Natural killer cell (primary cell): Measurements from ENCODE around the gene GUCY2C. TPM values are rescaled to one million over a fixed set of nuclear protein-coding genes. Genes with fewer than 3 reads are reported as not detected.

ENCODE experiments used
- ATAC-seq, 3 donors: fragments of 150-1000 bp in 2 of 3; fragments of 200-7000 bp in 1 of 3; cut with Tn5 transposase; 1 replicate in 1 of 3; 2 replicates in 2 of 3; pipeline ENCODE4 v1.10.0; 2021; ENCODE audit warnings: mild to moderate bottlenecking in 2 of 3, moderate library complexity in 2 of 3
- DNase-seq, 2 donors: peaks; one replicate each; pipeline versions ENCODE4 v3.0.0 to v3.0.0-alpha.2; 2013 to 2021; ENCODE audit warnings: mixed read lengths in 1 of 2
- H3K27ac ChIP-seq: one replicate; pipeline ENCODE4 v1.5.1; 2013; ENCODE audit warnings: mild to moderate bottlenecking, low read length
- H3K27me3 ChIP-seq: one replicate; pipeline ENCODE4 v1.6.1; 2013; ENCODE audit warnings: low read length; ENCODE audit not compliant: control insufficient read depth, insufficient read depth
- H3K36me3 ChIP-seq: one replicate; pipeline ENCODE4 v1.6.1; 2013; ENCODE audit warnings: low read length; ENCODE audit not compliant: control insufficient read depth, insufficient read depth
- H3K4me1 ChIP-seq: one replicate; pipeline ENCODE4 v1.6.1; 2013; ENCODE audit warnings: low read length; ENCODE audit not compliant: control insufficient read depth, insufficient read depth
- H3K4me3 ChIP-seq: one replicate; pipeline ENCODE4 v1.5.1; 2013; ENCODE audit warnings: low read length
- H3K9me3 ChIP-seq: one replicate; pipeline ENCODE4 v1.6.1; 2013; ENCODE audit warnings: low read length; ENCODE audit not compliant: control insufficient read depth, insufficient read depth
- H3K27ac Mint-ChIP-seq, 2 donors: one replicate each; pipeline ENCODE4 v1.8.0; 2022; ENCODE audit warnings: mild to moderate bottlenecking in 2 of 2, mixed read lengths in 2 of 2, moderate library complexity in 1 of 2
- H3K27me3 Mint-ChIP-seq, 2 donors: one replicate each; pipeline ENCODE4 v1.8.0; 2022; ENCODE audit warnings: low read depth in 2 of 2, mixed read lengths in 2 of 2
- H3K36me3 Mint-ChIP-seq: one replicate; pipeline ENCODE4 v1.8.0; 2022; ENCODE audit warnings: mixed read lengths
- H3K4me1 Mint-ChIP-seq, 2 donors: one replicate each; pipeline ENCODE4 v1.8.0; 2022; ENCODE audit warnings: mixed read lengths in 2 of 2
- H3K4me3 Mint-ChIP-seq: one replicate; pipeline ENCODE4 v1.8.0; 2022; ENCODE audit warnings: mild to moderate bottlenecking, moderate library complexity, mixed read lengths
- H3K9me3 Mint-ChIP-seq, 2 donors: one replicate each; pipeline ENCODE4 v1.8.0; 2022; ENCODE audit warnings: mixed read lengths in 2 of 2
- CTCF ChIP-seq: fragments of 200-600 bp; IDR thresholded peaks from one replicate; pipeline ENCODE4 v1.8.0; 2022; ENCODE audit warnings: antibody characterized with exemption
- WGBS: methylation state at CpG from one replicate; pipeline ENCODE4 v1.1.7; 2013; ENCODE audit warnings: missing lambda C conversion rate; ENCODE audit not compliant: insufficient coverage; 5-methylcytosine and 5-hydroxymethylcytosine counted together
- intact Hi-C: fragments of 100-400 bp; cut with micrococcal nuclease; formaldehyde crosslinking; loops from one replicate; pipeline ENCODE4 v1.14.2; 2022
- total RNA-seq, 4 donors: library from RNA; stranded (reverse); fragments of 120-200 nt in 1 of 4; gene quantifications; one replicate each; pipeline versions ENCODE4 v1.2.3 to v1.2.4, GENCODE V29; 2013 to 2022

Gene GUCY2C
- total RNA-seq, 3 donors from 2014 or later (not counting 1 experiment from before 2014, with no cell fraction given) = not detected

- H3K36me3 Mint-ChIP-seq = no peaks in the 10 kb centered on the region
- peak in 1 of 2 donors; percentile 13 for DNase-seq
- no peak for ATAC-seq
- H3K36me3 ChIP-seq = no peaks in the 10 kb centered on the region
- H3K9me3 ChIP-seq = no peaks in the 10 kb centered on the region
- no peaks in the 10 kb centered on the region for H3K27me3 ChIP-seq
- no peak overlapping the region for H3K27ac ChIP-seq
- WGBS = 90% methylated on average over 23 of the region's 23 CpGs
- H3K4me1 Mint-ChIP-seq = no peaks in the 10 kb centered on the region
- no peak overlapping the region for H3K4me3 ChIP-seq
- peaks cover 7 to 11% of the 10 kb centered on the region in 2 donors for H3K27me3 Mint-ChIP-seq
- no peaks in the 10 kb centered on the region for H3K9me3 Mint-ChIP-seq
- no peak for TF ChIP-seq CTCF
- H3K27ac Mint-ChIP-seq = no peak overlapping the region
- intact Hi-C loops = no loop called here
- H3K4me3 Mint-ChIP-seq = no peak overlapping the region
- no peaks in the 10 kb centered on the region for H3K4me1 ChIP-seq
These were observed 30.7 kb downstream of the GUCY2C start for GRCh38 chr12:14665354-14666348.

- H3K27ac Mint-ChIP-seq = no peak overlapping the region
- Histone ChIP-seq H3K27me3 (no peaks in the 10 kb centered on the region), H3K27ac (no peak overlapping the region), H3K4me3 (no peak overlapping the region), H3K9me3 (no peaks in the 10 kb centered on the region), H3K36me3 (no peaks in the 10 kb centered on the region), H3K4me1 (no peaks in the 10 kb centered on the region)
- H3K4me3 Mint-ChIP-seq = no peak overlapping the region
- no peaks in the 10 kb centered on the region for H3K4me1 Mint-ChIP-seq
- DNase-seq (peak in 1 of 2 donors; percentile 73), ATAC-seq (peak; percentile 44 to 70 (median 55))
- no peaks in the 10 kb centered on the region for H3K9me3 Mint-ChIP-seq
- intact Hi-C loops = no loop called here
- peak; percentile 53 for TF ChIP-seq CTCF
- H3K36me3 Mint-ChIP-seq = no peaks in the 10 kb centered on the region
- 98% methylated on average over 5 of the region's 7 CpGs for WGBS
- H3K27me3 Mint-ChIP-seq = peaks cover 9 to 11% of the 10 kb centered on the region in 2 donors
These were observed 31.9 kb downstream of the GUCY2C start for GRCh38 chr12:14664434-14665023.

- H3K27ac ChIP-seq = no peak overlapping the region
- Mint-ChIP-seq H3K27me3 (peaks cover 14 to 17% of the 10 kb centered on the region in 2 donors), H3K9me3 (no peaks in the 10 kb centered on the region), H3K4me1 (no peaks in the 10 kb centered on the region), H3K36me3 (no peaks in the 10 kb centered on the region), H3K4me3 (no peak overlapping the region), H3K27ac (no peak overlapping the region)
- H3K9me3 ChIP-seq = no peaks in the 10 kb centered on the region
- H3K36me3 ChIP-seq = no peaks in the 10 kb centered on the region
- intact Hi-C loops = no loop called here
- TF ChIP-seq CTCF = no peak
- WGBS = 100% methylated on average over 3 of the region's 5 CpGs
- no peak overlapping the region for H3K4me3 ChIP-seq
- no peaks in the 10 kb centered on the region for H3K27me3 ChIP-seq
- ATAC-seq (no peak), DNase-seq (no peak)
- H3K4me1 ChIP-seq = no peaks in the 10 kb centered on the region
These were observed 33.4 kb downstream of the GUCY2C start for GRCh38 chr12:14663002-14663401.
